ENCODE data around the gene IFNLR1.
"Not testable (repeated sequence)": the region's sequence is repeated elsewhere in the genome, so short reads cannot be mapped to it uniquely, and the experiment has no call there.

IFNLR1 gene

DNA sequence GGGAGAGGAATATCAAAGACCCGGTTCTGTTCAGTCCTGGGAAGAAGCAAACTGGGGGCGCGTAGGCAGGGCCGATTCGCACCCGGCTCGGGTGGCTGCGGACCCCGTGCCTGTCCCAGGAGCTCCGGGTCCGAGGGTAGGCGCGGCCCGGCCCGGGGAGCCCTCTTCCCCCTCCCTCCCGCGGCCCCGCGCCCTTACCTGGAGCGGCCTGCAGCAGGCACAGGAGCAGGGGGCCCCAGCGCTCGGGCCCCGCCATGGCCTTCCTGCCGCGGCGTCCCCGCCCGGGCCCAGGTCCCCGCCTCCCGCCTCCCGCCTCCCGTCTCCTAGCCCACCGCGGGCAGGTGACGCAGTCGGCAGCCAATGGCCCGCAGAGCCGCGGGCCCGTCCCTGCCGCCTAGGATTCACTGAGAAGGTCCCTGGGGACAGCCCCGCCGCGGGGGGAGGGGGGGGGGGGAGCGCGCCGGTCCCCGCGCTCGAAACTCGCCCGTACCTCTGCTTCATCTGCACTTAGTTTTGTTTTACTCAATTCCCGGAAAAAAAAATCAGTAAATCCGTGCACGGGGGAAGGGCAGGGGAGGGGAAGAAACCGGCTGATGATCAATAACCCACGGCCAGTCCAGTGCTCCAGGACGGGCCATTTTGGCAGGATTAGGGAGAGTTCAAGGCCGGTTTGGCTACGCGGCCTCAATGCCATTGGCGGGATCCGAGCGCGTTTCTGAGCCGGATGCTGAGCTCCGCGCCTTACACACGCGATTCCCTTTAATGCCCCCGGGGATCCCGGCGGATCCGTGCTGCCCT is at the start of gene IFNLR1:
Gene IFNLR1 (minus strand): TSS at position 297 of the 798 bp plus-strand sequence. CDS start 41 bp downstream, at position 256.
- no peak for DNase-seq (ENCODE audit: low read depth)

- no peak for DNase-seq (ENCODE audit: low read depth)
These were observed 49.1 kb upstream of the IFNLR1 start for GRCh38 chr1:24235921-24236788.

DNA sequence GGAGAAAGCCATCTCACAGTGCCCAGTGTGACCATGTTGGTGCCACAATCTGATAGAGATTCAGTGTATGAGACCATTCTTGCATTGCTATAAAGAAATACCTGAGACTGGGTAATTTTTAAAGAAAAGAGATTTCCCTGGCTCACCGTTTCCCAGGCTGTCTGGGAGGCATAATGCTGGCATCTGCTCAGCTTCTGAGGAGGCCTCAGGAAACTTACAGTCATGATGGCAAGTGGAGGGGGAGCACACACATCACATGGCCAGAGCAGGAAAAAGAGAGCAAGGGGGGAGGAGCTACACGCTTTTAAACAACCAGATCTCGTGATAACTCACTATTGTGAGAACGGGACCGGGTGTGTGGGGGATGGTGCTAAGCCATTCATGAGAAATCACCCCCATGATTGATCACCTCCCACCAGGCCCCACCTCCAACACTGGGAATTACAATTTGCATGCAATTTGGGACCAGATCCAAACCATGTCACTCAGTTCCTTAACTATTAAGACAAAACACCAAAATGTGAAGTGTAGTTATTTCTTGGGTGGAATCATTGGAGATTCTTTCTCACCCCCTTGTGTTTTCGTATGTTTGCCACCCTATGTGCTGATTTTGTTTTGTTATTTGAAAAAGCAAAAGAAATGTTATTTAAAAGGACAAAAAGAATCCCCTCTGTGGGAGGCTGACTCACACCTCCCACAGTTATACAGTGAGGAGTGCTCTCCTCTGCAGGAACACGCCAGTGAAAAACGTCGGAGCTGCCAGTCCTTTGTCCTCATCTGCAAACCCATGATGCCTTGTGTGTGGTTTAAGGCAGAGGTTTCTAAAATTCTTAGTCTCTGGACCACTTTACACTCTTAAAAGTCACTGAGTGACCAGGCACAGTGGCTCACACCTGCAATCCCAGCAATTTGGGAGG is 46.9 kb upstream of the IFNLR1 start:
- no peak for DNase-seq (ENCODE audit: low read depth)

GRCh38 chr1:24231701-24232100 is 44.6 kb upstream of the IFNLR1 start:
- no peak for DNase-seq (ENCODE audit: low read depth)

DNA sequence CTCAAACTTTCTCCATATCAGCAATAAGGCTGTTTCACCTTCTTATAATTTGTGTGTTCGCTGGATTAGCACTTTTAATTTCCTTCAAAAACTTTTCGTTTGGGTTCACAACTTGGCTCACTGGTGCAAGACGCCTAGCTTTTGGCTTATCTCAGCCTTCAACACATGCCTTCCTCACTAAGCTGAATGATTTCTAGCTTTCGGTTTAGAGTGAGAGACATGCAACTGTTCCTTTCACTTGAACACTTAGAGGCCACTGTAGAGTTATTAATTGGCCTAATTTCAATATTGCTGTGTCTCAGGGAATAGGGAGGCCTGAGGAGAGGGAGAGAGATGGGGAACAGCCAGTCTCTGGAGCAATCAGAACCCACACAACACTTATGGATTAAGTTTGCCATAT is 41.2 kb upstream of the IFNLR1 start:
- DNase-seq (ENCODE audit: low read depth): no peak

- DNase-seq (ENCODE audit: low read depth): no peak
These were observed 39.7 kb upstream of the IFNLR1 start for GRCh38 chr1:24226749-24227148.

DNA sequence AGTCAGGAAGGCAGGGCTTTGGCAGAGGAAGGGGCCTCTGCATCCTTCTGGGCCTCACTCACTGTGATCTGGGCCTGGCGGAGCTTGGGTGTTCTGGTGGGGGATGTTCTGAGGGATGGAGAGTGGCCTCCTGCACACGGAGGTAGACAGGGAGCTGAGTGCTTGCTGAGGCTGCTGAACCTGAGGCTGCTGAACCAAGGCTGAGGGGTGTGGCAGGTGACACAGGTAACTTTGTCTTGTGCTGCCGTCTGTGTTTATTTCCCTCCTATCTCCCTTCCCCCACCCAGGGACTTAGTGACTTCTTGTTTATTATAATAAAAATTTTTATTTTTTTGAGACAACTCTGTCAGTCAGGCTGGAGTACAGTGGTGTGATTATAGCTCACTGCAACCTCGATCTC is 37.7 kb upstream of the IFNLR1 start:
- DNase-seq (ENCODE audit: low read depth): no peak

DNA sequence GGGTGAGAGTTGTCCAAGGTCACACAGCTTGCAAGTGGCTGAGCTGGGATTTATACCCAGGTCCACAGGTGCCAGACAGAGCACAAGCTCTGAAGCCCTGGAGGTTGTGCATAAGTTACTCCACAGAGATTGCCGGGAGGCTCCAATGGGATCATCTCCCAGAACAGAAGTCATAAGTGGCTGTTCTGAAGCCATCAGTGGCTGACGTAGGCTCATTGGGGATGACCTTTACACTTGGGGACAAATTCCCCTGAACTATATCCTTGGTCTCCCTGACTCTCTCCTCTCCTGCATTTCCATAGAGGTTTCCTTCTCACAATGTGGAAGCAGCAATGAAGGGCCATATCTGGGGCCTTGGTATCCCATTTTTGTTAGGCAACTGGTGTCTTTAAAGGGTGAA is 37.0 kb upstream of the IFNLR1 start:
- DNase-seq (ENCODE audit: low read depth): no peak

GRCh38 chr1:24222793-24223192 is 35.7 kb upstream of the IFNLR1 start:
- no peak for DNase-seq (ENCODE audit: low read depth)

- no peak for DNase-seq (ENCODE audit: low read depth)
These were observed 35.0 kb upstream of the IFNLR1 start for GRCh38 chr1:24222008-24222605.

GRCh38 chr1:24221246-24221645 is 34.2 kb upstream of the IFNLR1 start:
- DNase-seq (ENCODE audit: low read depth): no peak

DNA sequence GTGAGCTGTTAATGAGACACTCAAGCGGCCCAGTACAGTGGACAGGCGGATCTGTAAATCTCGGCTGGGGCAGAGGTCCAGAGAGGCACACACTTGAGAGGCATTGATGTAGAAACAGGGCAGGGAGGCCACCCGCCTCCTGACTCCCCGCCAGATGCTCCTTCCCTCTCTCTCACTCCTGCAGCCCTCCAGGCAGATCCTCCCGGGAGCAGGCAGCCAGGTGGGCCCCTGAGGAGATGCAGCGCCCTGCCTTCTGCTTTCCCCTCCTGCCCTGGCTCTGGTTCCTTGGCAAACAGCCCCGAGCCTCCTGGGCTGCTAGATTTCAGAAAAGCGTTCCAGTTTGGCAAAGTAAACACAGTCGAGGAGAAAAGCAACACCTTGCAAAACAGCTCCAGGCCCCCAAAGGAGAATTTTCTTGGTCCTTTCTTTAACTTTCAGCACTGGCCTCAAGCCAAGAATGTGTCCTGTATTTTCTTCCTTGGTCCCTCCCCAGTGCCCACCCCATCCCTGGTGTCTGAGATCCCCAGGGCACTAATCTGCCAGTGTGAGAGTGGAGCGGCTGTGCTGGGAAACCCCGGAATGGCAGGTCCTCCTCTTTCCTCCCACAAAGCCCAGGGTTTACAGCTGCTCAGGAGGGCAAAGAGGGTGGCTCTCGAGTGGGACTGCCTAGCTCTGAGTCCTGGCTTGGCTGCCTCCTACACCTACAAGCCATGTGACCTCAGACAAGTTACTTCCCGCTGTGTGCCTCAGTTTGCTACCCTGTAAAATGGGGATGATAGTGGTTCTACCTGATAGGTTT is 29.4 kb upstream of the IFNLR1 start:
- no peak for DNase-seq (ENCODE audit: low read depth)

GRCh38 chr1:24215226-24215814 is 28.2 kb upstream of the IFNLR1 start:
- DNase-seq (ENCODE audit: low read depth): no peak

- no peak for DNase-seq (ENCODE audit: low read depth)
These were observed 25.3 kb upstream of the IFNLR1 start for GRCh38 chr1:24212376-24212775.

DNA sequence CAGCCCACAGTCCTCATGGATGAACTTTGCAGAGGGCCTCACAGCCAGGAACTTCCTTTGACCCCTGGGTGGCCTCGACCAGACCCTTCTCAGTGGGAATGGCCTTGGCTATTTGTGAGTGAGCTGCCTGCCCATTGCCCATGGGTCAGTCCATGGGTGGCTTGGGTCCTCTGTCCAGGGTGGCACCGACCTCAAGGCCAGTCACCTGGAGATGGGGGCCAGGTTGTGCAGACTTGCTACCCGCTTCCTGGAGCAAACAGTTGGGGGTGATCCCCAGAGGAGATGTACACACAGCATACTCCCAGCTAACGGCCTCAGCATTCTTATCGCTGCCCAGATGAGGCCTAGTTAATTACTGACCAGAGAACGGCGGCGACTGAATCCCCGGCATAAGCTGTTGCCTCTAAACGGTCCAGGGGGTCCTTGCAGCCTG is 23.1 kb upstream of the IFNLR1 start:
- no peak for DNase-seq (ENCODE audit: low read depth)

DNA sequence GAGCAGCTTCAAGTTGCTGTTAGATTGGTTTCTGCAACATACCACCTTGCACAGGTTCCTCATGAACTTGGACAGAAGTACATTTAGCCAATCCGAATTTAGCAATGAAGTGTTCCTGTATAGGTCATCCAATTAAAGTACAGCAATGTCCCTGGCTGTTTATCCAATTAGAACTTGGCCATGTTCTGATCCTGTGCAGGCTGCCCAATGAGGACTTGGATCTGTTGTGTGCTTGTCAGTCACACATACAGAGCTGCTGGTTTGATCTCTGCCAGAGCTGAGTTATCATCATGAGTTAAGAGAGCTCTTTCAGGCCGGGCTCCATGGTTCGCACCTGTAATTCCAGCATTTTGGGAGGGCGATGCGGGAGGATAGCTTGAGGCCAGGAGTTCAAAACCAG is 22.0 kb upstream of the IFNLR1 start:
- no peak for DNase-seq (ENCODE audit: low read depth)

DNA sequence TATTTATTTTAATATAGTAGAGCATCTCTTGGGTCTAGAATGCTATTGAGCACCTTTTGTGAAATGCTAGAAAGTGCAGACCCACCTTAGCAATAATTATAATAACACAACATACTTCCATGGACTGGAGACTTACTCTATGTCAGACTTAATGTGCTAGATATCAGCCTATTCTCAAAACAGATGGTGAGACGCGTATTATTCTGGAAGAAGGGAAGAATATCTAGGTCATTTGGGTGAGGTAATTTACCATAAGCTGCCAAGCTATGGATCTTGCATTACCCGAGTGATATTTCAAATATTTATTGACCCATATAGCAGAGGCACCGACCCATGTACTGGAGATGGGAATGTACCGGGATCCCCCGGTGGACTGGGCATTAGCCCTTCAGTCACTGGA is 20.6 kb upstream of the IFNLR1 start:
- DNase-seq (ENCODE audit: low read depth): no peak

- not testable (repeated sequence) for DNase-seq (ENCODE audit: low read depth)
These were observed 20.3 kb upstream of the IFNLR1 start for GRCh38 chr1:24207395-24207687.

GRCh38 chr1:24206516-24207394 is 19.7 kb upstream of the IFNLR1 start:
- DNase-seq (ENCODE audit: low read depth): no peak

GRCh38 chr1:24206083-24206464 is 19.0 kb upstream of the IFNLR1 start:
- no peak for DNase-seq (ENCODE audit: low read depth)

Data from CMK (cell line).